ENCODE results near the gene RPS27. TPM values are rescaled to one million over a fixed set of nuclear protein-coding genes. Genes with fewer than 3 reads are reported as not detected.

The RPS27 gene
- total RNA-seq (2022; extraction: Qiagen RNA extraction; ENCODE audit: low read depth), result 4,345 to 7,654 TPM (median 4,612 TPM) in 5 replicates

DNA sequence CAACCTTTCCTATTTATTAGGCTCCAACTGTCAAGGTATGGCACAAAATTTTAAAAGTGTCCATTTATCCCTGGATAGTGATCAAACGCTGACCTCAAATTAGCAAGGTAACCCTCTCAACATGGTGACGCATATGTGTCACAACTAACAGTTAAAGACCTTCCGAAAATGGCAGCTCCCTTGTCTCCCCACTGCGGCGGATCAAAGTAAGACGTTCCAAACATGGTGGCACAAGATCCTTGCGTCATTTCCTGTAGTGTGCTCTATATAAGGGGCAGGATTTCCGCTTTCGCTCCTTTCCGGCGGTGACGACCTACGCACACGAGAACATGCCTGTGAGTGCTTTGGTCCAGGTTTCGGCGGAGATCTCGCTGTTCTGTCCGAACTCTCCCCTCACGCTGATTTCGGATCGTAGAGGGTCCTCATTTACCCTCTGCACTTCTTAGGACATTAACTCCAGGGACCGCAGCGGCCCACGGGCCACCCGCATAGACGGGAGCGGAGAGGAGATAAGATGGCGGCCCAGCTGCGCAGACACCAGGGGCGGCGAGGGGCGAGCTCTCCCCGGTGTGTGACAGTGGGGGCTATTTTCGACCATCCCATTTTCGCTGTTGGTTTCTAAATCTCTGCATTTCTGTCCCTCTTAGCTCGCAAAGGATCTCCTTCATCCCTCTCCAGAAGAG, at the start of gene RPS27:
Gene RPS27 (plus strand): TSS at position 295 of the 683 bp plus-strand sequence. CDS start 35 bp downstream, at position 330.

GRCh38 chr1:153946622-153947241, 43.8 kb upstream of the RPS27 start, which contains the start of gene DENND4B:
Gene DENND4B, minus strand, starts transcription at chr1:153946718. Its CDS starts 2,344 bp downstream, at chr1:153944374.

DNA sequence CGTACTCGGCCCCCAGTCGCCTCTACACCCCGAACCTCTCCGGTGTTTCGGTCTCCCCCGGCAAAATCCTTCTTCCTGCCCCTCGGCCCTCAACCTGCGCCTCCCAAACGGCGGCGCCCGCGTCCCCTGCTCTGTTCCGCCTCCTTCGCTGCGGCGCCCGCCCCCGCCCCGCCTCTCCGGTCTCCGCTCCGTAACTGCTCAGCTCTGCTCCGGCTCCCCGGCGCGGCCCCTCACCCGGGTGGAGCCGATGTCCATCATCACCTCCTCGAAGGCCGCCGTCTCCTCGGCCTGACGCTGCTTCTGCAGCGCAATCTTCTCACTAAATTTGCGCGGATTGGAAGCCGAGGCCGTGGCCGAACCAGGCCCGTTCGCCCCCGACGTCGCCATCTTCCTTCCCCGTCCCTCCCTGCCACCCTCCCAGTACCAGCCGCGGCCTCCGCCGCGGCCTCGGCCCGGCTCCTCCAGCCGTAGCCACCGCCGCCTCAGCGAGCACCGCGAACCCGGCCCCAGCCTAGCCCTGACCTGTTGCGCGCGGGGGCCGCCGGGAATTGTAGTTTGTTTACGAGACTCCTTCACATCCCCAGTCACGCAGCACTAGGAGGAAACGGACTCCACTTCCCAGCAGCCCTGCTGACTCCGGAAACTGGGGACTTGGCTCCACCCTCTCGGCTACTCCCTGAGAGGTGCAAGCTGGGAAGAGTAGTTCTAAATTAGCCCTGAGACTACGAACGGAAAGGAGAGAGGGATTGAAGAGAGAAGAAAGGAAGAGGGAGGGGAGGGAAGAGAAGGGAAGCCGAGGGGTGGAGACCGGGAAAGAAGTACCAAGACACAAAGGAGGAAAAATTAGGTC, 32.2 kb upstream of the RPS27 start, which contains the start of gene CRTC2:
Gene CRTC2 (minus strand): TSS at position 502 of the 850 bp plus-strand sequence. CDS start 115 bp downstream, at position 387.

GRCh38 chr1:153963030-153963849, 27.3 kb upstream of the RPS27 start, which contains the start of gene SLC39A1:
Gene SLC39A1, minus strand, starts transcription at chr1:153963537. Its CDS starts 822 bp downstream, at chr1:153962715.

GRCh38 chr1:153967107-153967999, 23.2 kb upstream of the RPS27 start, which contains the start of gene CREB3L4:
Gene CREB3L4, plus strand, starts transcription at chr1:153967902. Its CDS starts 624 bp downstream, at chr1:153968526.

GRCh38 chr1:153977250-153978240, 13.0 kb upstream of the RPS27 start, which contains the start of gene JTB:
Gene JTB, minus strand, starts transcription at chr1:153977674. Its CDS starts 422 bp downstream, at chr1:153977252.

DNA sequence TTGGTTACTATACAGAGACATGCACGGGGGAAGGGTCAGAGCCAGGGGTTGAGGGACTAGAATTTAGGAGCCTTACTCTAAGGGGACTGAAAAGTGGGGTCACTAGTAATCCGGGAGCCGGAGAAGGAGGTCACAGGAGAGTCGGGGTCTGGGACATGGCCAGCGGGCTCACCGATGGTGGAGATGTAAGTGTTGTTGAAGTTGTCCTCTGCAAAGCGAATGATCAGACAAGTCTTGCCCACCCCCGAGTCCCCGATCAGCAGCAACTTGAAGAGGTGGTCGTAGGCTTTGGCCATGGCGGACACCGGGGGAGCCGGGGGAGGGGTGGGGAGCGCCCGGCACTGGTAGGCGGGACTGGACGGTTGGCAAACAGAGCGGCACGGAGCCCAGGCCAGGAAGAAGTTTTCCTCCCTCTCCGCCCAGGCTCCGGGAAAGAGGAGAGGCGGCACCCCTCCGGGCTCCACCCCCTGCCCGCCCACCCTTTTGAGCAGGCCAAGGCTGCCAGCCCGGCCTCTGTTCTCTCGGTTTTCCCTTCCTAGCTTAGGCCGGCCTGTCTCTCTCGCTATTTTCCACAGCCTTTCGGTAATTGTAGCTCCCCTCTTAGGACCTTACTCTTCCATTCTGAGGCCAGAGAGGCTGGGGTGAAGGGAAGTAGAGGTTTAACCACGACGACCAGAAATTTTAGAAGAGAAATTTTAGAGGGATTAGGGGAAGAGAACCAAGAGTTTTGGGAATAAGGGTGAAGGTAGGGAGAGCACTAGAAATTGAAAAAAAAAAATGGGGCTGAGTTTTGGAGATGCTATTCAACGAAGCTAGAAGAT, 4.4 kb upstream of the RPS27 start, which contains the start of gene RAB13:
Gene RAB13 (minus strand): TSS at position 399 of the 821 bp plus-strand sequence. CDS start 103 bp downstream, at position 296.

Other genes starting within 250 kb of the RPS27 start
- gene SLC27A3, start 215.4 kb upstream of the RPS27 start, total RNA-seq (2022; extraction: Qiagen RNA extraction; ENCODE audit: low read depth), result 1.2 to 3.5 TPM (median 1.5 TPM) in 5 replicates
- gene GATAD2B, start 67.8 kb upstream of the RPS27 start, total RNA-seq (2022; extraction: Qiagen RNA extraction; ENCODE audit: low read depth), result 7.6 to 14.9 TPM (median 8.5 TPM) in 5 replicates
- gene DENND4B, start 44.0 kb upstream of the RPS27 start, total RNA-seq (2022; extraction: Qiagen RNA extraction; ENCODE audit: low read depth), result 24.3 to 35.6 TPM (median 31.6 TPM) in 5 replicates
- 38.4 to 45.8 TPM (median 42.6 TPM) in 5 replicates for gene CRTC2, start 32.1 kb upstream of the RPS27 start, total RNA-seq (2022; extraction: Qiagen RNA extraction; ENCODE audit: low read depth)
- gene SLC39A1, start 27.2 kb upstream of the RPS27 start, total RNA-seq (2022; extraction: Qiagen RNA extraction; ENCODE audit: low read depth), result 145 to 164 TPM (median 158 TPM) in 5 replicates
- gene CREB3L4, start 22.9 kb upstream of the RPS27 start, total RNA-seq (2022; extraction: Qiagen RNA extraction; ENCODE audit: low read depth), result 9.7 to 12.3 TPM (median 10.9 TPM) in 5 replicates
- 105 to 158 TPM (median 155 TPM) in 5 replicates for gene JTB, start 13.1 kb upstream of the RPS27 start, total RNA-seq (2022; extraction: Qiagen RNA extraction; ENCODE audit: low read depth)
- gene RAB13, start 4.4 kb upstream of the RPS27 start, total RNA-seq (2022; extraction: Qiagen RNA extraction; ENCODE audit: low read depth), result 134 to 160 TPM (median 139 TPM) in 5 replicates
- not detected in 5 replicates for gene NUP210L, start 164.3 kb downstream of the RPS27 start, total RNA-seq (2022; extraction: Qiagen RNA extraction; ENCODE audit: low read depth)
- gene TPM3, start 201.3 kb downstream of the RPS27 start, total RNA-seq (2022; extraction: Qiagen RNA extraction; ENCODE audit: low read depth), result 443 to 631 TPM (median 459 TPM) in 5 replicates
- gene CFAP141, start 215.6 kb downstream of the RPS27 start, total RNA-seq (2022; extraction: Qiagen RNA extraction; ENCODE audit: low read depth), result not detected in 5 replicates
- 112 to 120 TPM (median 115 TPM) in 5 replicates for gene UBAP2L, start 230.2 kb downstream of the RPS27 start, total RNA-seq (2022; extraction: Qiagen RNA extraction; ENCODE audit: low read depth)

All from A549 treated with CpdA at 1 μM for 4 hours (cell line).